K562 (cell line): ENCODE data around the gene SLC35A4. TPM values are rescaled to one million over a fixed set of nuclear protein-coding genes. Genes with fewer than 3 reads are reported as not detected.

Experiments
- HDAC1 ChIP-seq, 2 experiments: fragments of 450-650 bp; IDR thresholded peaks; 2 replicates each; pipeline ENCODE4 v1.6.1; 2016 to 2017; ENCODE audit warnings: inconsistent platforms in 1 of 2, mild to moderate bottlenecking in 1 of 2, moderate library complexity in 1 of 2
- MCM2 ChIP-seq: fragments of 450-650 bp; IDR thresholded peaks from 2 replicates; pipeline ENCODE4 v1.6.1; 2017; ENCODE audit warnings: low read depth, mild to moderate bottlenecking
- NFIC ChIP-seq: fragments of 450-650 bp; IDR thresholded peaks from 2 replicates; pipeline ENCODE4 v1.6.1; 2017; ENCODE audit warnings: mild to moderate bottlenecking, inconsistent platforms
- NFRKB ChIP-seq: fragments of 450-650 bp; IDR thresholded peaks from 2 replicates; pipeline ENCODE4 v1.6.1; 2016; ENCODE audit warnings: low read depth
- TFAP4 ChIP-seq: sonication (generic); formaldehyde crosslinking; IDR thresholded peaks from 2 replicates; pipeline ENCODE4 v1.8.0; 2022; ENCODE audit warnings: missing genetic modification reagents, mild to moderate bottlenecking, moderate library complexity, borderline replicate concordance
- YY1 ChIP-seq, 3 experiments: IDR thresholded peaks; 2 replicates each; pipeline ENCODE4 v1.6.1; 2011; ENCODE audit warnings: low read length in 2 of 3, mild to moderate bottlenecking in 2 of 3, moderate library complexity in 2 of 3, borderline replicate concordance in 1 of 3, control low read depth in 1 of 3, low read depth in 1 of 3; ENCODE audit not compliant: insufficient read depth in 3 of 3, insufficient replicate concordance in 2 of 3, control insufficient read depth in 1 of 3, insufficient read length in 1 of 3; ENCODE audit errors: extremely low read depth in 1 of 3
- ZBTB7A ChIP-seq: IDR thresholded peaks from 2 replicates; pipeline ENCODE4 v1.6.1; 2011; ENCODE audit warnings: low read depth, mild to moderate bottlenecking, low read length, moderate library complexity, borderline replicate concordance; ENCODE audit not compliant: control insufficient read depth
- ZNF551 ChIP-seq: fragments of 250-450 bp; sonication (Bioruptor Pico); IDR thresholded peaks from 2 replicates; pipeline ENCODE4 v1.5.0; 2021; ENCODE audit warnings: mild to moderate bottlenecking, moderate library complexity
- ZNF695 ChIP-seq: fragments of 450-650 bp; formaldehyde crosslinking; IDR thresholded peaks from 2 replicates; pipeline ENCODE4 v1.4.0; 2020; ENCODE audit warnings: mild to moderate bottlenecking, moderate library complexity
- ZNF699 ChIP-seq: fragments of 250-450 bp; sonication (Bioruptor Pico); IDR thresholded peaks from 2 replicates; pipeline ENCODE4 v1.8.0; 2021; ENCODE audit warnings: mild to moderate bottlenecking, moderate library complexity; ENCODE audit not compliant: insufficient replicate concordance
- polyA plus RNA-seq, 8 experiments: library from polyadenylated mRNA; depleted of rRNA in 4 of 8; stranded (reverse) in 5 of 8; unstranded in 3 of 8; fragments of >200 nt; fragmentation: Nextera tagmentation in 2 of 8; fragmentation: Illumina TruSeq in 1 of 8; extraction: Ambion mirVana in 2 of 8; extraction: Trizol in 1 of 8; gene quantifications; 2 replicates each; pipeline versions ENCODE4 v1.2.1 to v1.2.3, GENCODE V29; 2011 to 2014; ENCODE audit warnings: inconsistent platforms in 1 of 8, missing spikeins in 1 of 8
- total RNA-seq, 7 experiments: library from RNA; depleted of rRNA in 6 of 7; stranded (reverse); fragments of >200 nt in 6 of 7; fragmentation: Illumina TruSeq in 2 of 7; extraction: Trizol in 2 of 7; gene quantifications; 2 replicates each; pipeline versions ENCODE4 v1.2.1 to v1.2.3, GENCODE V29; 2011 to 2021; ENCODE audit warnings: low replicate concordance in 1 of 7
- TF ChIP-seq, protein P1 (sequence below), 2 experiments: fragments of 450-650 bp in 1 of 2; sonication (generic) in 1 of 2; formaldehyde crosslinking in 1 of 2; IDR thresholded peaks; 2 replicates each; pipeline versions ENCODE4 v1.7.1 to v1.9.0; 2016 to 2022; ENCODE audit warnings: inconsistent platforms in 1 of 2, mild to moderate bottlenecking in 1 of 2, missing genetic modification reagents in 1 of 2
- TF ChIP-seq, protein P2 (sequence below): sonication (generic); formaldehyde crosslinking; IDR thresholded peaks from 2 replicates; pipeline ENCODE4 v1.8.1; 2023; ENCODE audit warnings: mild to moderate bottlenecking, missing genetic modification reagents
- TF ChIP-seq, protein P3 (sequence below), 2 experiments: fragments of 250-450 bp in 1 of 2; fragments of 450-650 bp in 1 of 2; sonication (Bioruptor Pico) in 1 of 2; IDR thresholded peaks; 2 replicates each; pipeline versions ENCODE4 v1.6.1 to v1.8.0; 2016 to 2021; ENCODE audit warnings: mild to moderate bottlenecking in 2 of 2, moderate library complexity in 2 of 2, missing compliant biosample characterization in 1 of 2, missing genetic modification characterization in 1 of 2

SLC35A4 gene
- total and polyA plus RNA-seq, 9 of the 15 experiments (the other 6 are each of a cell fraction or from before 2014, with no cell fraction given): 21.8 to 171 (median 42.5) TPM

- TF ChIP-seq, protein P1, sequence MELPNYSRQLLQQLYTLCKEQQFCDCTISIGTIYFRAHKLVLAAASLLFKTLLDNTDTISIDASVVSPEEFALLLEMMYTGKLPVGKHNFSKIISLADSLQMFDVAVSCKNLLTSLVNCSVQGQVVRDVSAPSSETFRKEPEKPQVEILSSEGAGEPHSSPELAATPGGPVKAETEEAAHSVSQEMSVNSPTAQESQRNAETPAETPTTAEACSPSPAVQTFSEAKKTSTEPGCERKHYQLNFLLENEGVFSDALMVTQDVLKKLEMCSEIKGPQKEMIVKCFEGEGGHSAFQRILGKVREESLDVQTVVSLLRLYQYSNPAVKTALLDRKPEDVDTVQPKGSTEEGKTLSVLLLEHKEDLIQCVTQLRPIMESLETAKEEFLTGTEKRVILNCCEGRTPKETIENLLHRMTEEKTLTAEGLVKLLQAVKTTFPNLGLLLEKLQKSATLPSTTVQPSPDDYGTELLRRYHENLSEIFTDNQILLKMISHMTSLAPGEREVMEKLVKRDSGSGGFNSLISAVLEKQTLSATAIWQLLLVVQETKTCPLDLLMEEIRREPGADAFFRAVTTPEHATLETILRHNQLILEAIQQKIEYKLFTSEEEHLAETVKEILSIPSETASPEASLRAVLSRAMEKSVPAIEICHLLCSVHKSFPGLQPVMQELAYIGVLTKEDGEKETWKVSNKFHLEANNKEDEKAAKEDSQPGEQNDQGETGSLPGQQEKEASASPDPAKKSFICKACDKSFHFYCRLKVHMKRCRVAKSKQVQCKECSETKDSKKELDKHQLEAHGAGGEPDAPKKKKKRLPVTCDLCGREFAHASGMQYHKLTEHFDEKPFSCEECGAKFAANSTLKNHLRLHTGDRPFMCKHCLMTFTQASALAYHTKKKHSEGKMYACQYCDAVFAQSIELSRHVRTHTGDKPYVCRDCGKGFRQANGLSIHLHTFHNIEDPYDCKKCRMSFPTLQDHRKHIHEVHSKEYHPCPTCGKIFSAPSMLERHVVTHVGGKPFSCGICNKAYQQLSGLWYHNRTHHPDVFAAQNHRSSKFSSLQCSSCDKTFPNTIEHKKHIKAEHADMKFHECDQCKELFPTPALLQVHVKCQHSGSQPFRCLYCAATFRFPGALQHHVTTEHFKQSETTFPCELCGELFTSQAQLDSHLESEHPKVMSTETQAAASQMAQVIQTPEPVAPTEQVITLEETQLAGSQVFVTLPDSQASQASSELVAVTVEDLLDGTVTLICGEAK (IDR thresholded peaks at IDR 0.05): peak; percentile 95
- TF ChIP-seq, protein P1 (CRISPR knock-in tag; IDR thresholded peaks at IDR 0.05): no peak
- peak in 1 of 2 experiments; percentile 74; a peak in 1 of 4 replicates for TF ChIP-seq HDAC1 (IDR thresholded peaks at IDR 0.05)
- TF ChIP-seq ZNF699 (CRISPR knock-in tag): no peak
- peak; percentile 92 for TF ChIP-seq TFAP4
- peak; percentile 8; the same call in 1 of the 2 replicates for TF ChIP-seq ZNF695 (CRISPR knock-in tag)
- TF ChIP-seq ZNF551: no peak
- TF ChIP-seq NFIC: peak; percentile 51
- TF ChIP-seq MCM2: no peak
- TF ChIP-seq, protein P2, sequence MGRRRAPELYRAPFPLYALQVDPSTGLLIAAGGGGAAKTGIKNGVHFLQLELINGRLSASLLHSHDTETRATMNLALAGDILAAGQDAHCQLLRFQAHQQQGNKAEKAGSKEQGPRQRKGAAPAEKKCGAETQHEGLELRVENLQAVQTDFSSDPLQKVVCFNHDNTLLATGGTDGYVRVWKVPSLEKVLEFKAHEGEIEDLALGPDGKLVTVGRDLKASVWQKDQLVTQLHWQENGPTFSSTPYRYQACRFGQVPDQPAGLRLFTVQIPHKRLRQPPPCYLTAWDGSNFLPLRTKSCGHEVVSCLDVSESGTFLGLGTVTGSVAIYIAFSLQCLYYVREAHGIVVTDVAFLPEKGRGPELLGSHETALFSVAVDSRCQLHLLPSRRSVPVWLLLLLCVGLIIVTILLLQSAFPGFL: no peak
- peak; percentile 79; the same call in 1 of the 2 replicates for TF ChIP-seq ZBTB7A
- TF ChIP-seq YY1 (IDR thresholded peaks at IDR 0.05; ENCODE audit: borderline replicate concordance in 1 of 3, control insufficient read depth in 1 of 3, extremely low read depth in 1 of 3, insufficient read depth in 3 of 3, insufficient read length in 1 of 3, insufficient replicate concordance in 2 of 3, low read depth in 1 of 3, low read length in 2 of 3): peak in 2 of 3 experiments; percentile 86 to 88
- TF ChIP-seq NFRKB: peak; percentile 71; the same call in 1 of the 2 replicates
- TF ChIP-seq, protein P3, sequence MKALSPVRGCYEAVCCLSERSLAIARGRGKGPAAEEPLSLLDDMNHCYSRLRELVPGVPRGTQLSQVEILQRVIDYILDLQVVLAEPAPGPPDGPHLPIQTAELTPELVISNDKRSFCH (CRISPR knock-in tag; IDR thresholded peaks at IDR 0.05): no peak
- TF ChIP-seq, protein P3 (tag; IDR thresholded peaks at IDR 0.05): 0 out of 2 replicates have a peak, but pooled peaks have one; percentile 27
Measured at GRCh38 chr5:140557136-140557805, 7.4 kb upstream of the SLC35A4 start, which contains the start of gene SRA1 (continued).
